HepG2 (cell line): ENCODE results near the gene HINFP. TPM values are rescaled to one million over a fixed set of nuclear protein-coding genes. Genes with fewer than 3 reads are reported as not detected.

Experiments used
- CERS6 ChIP-seq: sonication (generic); formaldehyde crosslinking; IDR thresholded peaks from 2 replicates; pipeline ENCODE4 v1.5.0; 2020; ENCODE audit warnings: missing genetic modification reagents
- FOXA3 ChIP-seq: IDR thresholded peaks from 2 replicates; pipeline ENCODE4 v1.6.1; 2016; ENCODE audit warnings: missing genetic modification reagents, missing compliant biosample characterization
- GFI1 ChIP-seq: sonication (generic); formaldehyde crosslinking; IDR thresholded peaks from 2 replicates; pipeline ENCODE4 v1.5.0; 2020; ENCODE audit warnings: missing genetic modification reagents, mild to moderate bottlenecking, borderline replicate concordance
- HDAC6 ChIP-seq: fragments of 200-600 bp; sonication (generic); IDR thresholded peaks from 2 replicates; pipeline ENCODE4 v1.7.0; 2017; ENCODE audit warnings: mild to moderate bottlenecking, antibody characterized with exemption, low read length, low read depth
- HNF4A ChIP-seq: sonication (generic); formaldehyde crosslinking; IDR thresholded peaks from 2 replicates; pipeline ENCODE4 v1.4.0; 2020; ENCODE audit warnings: missing genetic modification reagents
- HOXA5 ChIP-seq: sonication (generic); formaldehyde crosslinking; IDR thresholded peaks from 2 replicates; pipeline ENCODE4 v1.4.0; 2020; ENCODE audit warnings: missing genetic modification reagents
- KDM3A ChIP-seq: IDR thresholded peaks from 2 replicates; pipeline ENCODE4 v1.6.1; 2018; ENCODE audit warnings: low read depth, missing compliant biosample characterization
- KDM4B ChIP-seq: sonication (generic); formaldehyde crosslinking; IDR thresholded peaks from 2 replicates; pipeline ENCODE4 v1.4.0; 2020; ENCODE audit warnings: missing genetic modification reagents
- MTA1 ChIP-seq: sonication (generic); formaldehyde crosslinking; IDR thresholded peaks from 2 replicates; pipeline ENCODE4 v1.4.0; 2020; ENCODE audit warnings: missing genetic modification reagents, mild to moderate bottlenecking, borderline replicate concordance
- NR2C2 ChIP-seq: sonication (generic); formaldehyde crosslinking; IDR thresholded peaks from 2 replicates; pipeline ENCODE4 v1.4.0; 2020; ENCODE audit warnings: missing genetic modification reagents, mild to moderate bottlenecking, moderate library complexity, borderline replicate concordance
- POLR2AphosphoS5 ChIP-seq: IDR thresholded peaks from 2 replicates; pipeline ENCODE4 v1.6.1; 2012; ENCODE audit warnings: low read depth, low read length
- POLR2G ChIP-seq: fragments of 200-400 bp; formaldehyde crosslinking; IDR thresholded peaks from 2 replicates; pipeline ENCODE4 v1.6.1; 2018; ENCODE audit warnings: mild to moderate bottlenecking, low read depth, low read length, moderate library complexity
- RFXAP ChIP-seq: sonication (generic); formaldehyde crosslinking; IDR thresholded peaks from 2 replicates; pipeline ENCODE4 v1.4.0; 2020; ENCODE audit warnings: missing genetic modification reagents, borderline replicate concordance
- SAP130 ChIP-seq: IDR thresholded peaks from 2 replicates; pipeline ENCODE4 v1.6.1; 2016; ENCODE audit warnings: low read depth
- SRSF1 ChIP-seq: fragments of 200-400 bp; formaldehyde crosslinking; optimal IDR thresholded peaks from 2 replicates; pipeline ENCODE3; 2017; ENCODE audit warnings: mild to moderate bottlenecking, low read depth, low read length, moderate library complexity
- SRSF4 ChIP-seq: fragments of 200-400 bp; formaldehyde crosslinking; IDR thresholded peaks from one replicate; pipeline ENCODE4 v1.6.1; 2018; ENCODE audit warnings: mild to moderate bottlenecking, low read depth, low read length, moderate library complexity; ENCODE audit not compliant: poor library complexity, severe bottlenecking
- TAF1 ChIP-seq: sonication (generic); formaldehyde crosslinking; IDR thresholded peaks from 2 replicates; pipeline ENCODE4 v1.4.0; 2020; ENCODE audit warnings: missing genetic modification reagents
- TBP ChIP-seq: sonication (generic); formaldehyde crosslinking; IDR thresholded peaks from 2 replicates; pipeline ENCODE4 v1.5.0; 2020; ENCODE audit warnings: missing genetic modification reagents
- TOE1 ChIP-seq: sonication (generic); formaldehyde crosslinking; IDR thresholded peaks from 2 replicates; pipeline ENCODE4 v1.4.0; 2020; ENCODE audit warnings: mild to moderate bottlenecking, missing genetic modification reagents
- XRCC5 ChIP-seq: fragments of 200-400 bp; formaldehyde crosslinking; optimal IDR thresholded peaks from 2 replicates; pipeline ENCODE3; 2017; ENCODE audit warnings: mild to moderate bottlenecking, low read length
- ZNF280D ChIP-seq: sonication (generic); formaldehyde crosslinking; IDR thresholded peaks from 2 replicates; pipeline ENCODE4 v1.5.1; 2020; ENCODE audit warnings: mild to moderate bottlenecking, missing genetic modification reagents
- ZNF326 ChIP-seq: sonication (generic); formaldehyde crosslinking; IDR thresholded peaks from 2 replicates; pipeline ENCODE4 v1.4.0; 2020; ENCODE audit warnings: missing genetic modification reagents, borderline replicate concordance
- ZNF446 ChIP-seq: sonication (generic); formaldehyde crosslinking; IDR thresholded peaks from 2 replicates; pipeline ENCODE4 v1.5.0; 2020; ENCODE audit warnings: mild to moderate bottlenecking, missing genetic modification reagents
- ZNF615 ChIP-seq: sonication (generic); formaldehyde crosslinking; IDR thresholded peaks from 2 replicates; pipeline ENCODE4 v1.5.0; 2020; ENCODE audit warnings: mild to moderate bottlenecking, missing genetic modification reagents, borderline replicate concordance
- ZNF777 ChIP-seq: sonication (generic); formaldehyde crosslinking; IDR thresholded peaks from 2 replicates; pipeline ENCODE4 v1.4.0; 2020; ENCODE audit warnings: missing genetic modification reagents
- ZSCAN12 ChIP-seq: sonication (generic); formaldehyde crosslinking; IDR thresholded peaks from 2 replicates; pipeline ENCODE4 v1.9.0; 2021; ENCODE audit warnings: mild to moderate bottlenecking, missing genetic modification reagents
- polyA plus RNA-seq, 8 experiments: library from polyadenylated mRNA; depleted of rRNA in 3 of 8; stranded (reverse) in 7 of 8; unstranded in 1 of 8; fragments of >200 nt; fragmentation: Illumina TruSeq in 4 of 8; extraction: Trizol in 4 of 8; gene quantifications; 2 replicates each; pipeline versions ENCODE4 v1.2.1 to v1.2.3, GENCODE V29; 2011 to 2016; ENCODE audit warnings: low read depth in 4 of 8, missing spikeins in 1 of 8, mixed read lengths in 1 of 8; ENCODE audit not compliant: insufficient read depth in 1 of 8
- total RNA-seq, 5 experiments: library from RNA; depleted of rRNA; stranded (reverse); fragments of >200 nt; fragmentation: Illumina TruSeq; extraction: Trizol; gene quantifications; 2 replicates each; pipeline ENCODE4 v1.2.3, GENCODE V29; 2016; ENCODE audit warnings: low read depth in 1 of 5
- TF ChIP-seq, protein P1 (sequence below): sonication (generic); formaldehyde crosslinking; IDR thresholded peaks from 2 replicates; pipeline ENCODE4 v1.8.0; 2022; ENCODE audit warnings: missing genetic modification reagents, mild to moderate bottlenecking, inconsistent platforms, borderline replicate concordance

HINFP gene
- total and polyA plus RNA-seq, 2 of the 13 experiments (the other 11 are each of a cell fraction or from before 2014, with no cell fraction given) = 15.1 to 21.4 TPM

DNA sequence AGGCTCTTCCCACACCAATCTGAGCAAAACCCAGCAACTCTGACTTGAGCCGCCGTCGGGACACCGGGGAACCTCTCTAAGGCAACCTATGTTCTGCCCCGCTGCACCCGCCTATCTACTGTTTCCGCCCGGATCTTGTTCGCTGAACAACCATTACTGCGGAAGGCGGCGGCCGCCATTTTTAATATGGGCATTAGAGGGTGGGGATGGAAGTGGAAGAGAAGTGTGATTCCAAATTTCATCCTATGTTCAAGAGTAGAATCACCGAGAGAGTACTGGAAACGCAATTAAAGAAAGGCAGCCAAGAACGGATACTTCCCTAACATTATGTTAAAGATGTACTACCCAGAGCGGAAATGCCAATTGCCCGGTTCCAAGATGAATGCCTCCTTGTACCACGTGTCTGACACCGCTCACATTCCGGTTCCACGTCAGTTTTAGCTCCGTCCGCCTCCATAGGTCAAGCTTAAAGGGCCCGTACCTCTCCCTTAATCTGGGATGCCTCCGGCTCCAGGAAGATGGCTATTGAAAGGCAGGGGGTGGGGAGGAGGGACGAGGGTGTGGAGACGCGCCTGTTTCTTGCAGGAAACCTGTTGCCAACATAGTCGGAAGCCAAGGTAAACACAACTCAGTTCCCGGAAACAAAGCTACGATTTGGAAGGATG, 19.5 kb upstream of the HINFP start, which contains the start of gene DPAGT1 (continued):
- TF ChIP-seq, protein P1, sequence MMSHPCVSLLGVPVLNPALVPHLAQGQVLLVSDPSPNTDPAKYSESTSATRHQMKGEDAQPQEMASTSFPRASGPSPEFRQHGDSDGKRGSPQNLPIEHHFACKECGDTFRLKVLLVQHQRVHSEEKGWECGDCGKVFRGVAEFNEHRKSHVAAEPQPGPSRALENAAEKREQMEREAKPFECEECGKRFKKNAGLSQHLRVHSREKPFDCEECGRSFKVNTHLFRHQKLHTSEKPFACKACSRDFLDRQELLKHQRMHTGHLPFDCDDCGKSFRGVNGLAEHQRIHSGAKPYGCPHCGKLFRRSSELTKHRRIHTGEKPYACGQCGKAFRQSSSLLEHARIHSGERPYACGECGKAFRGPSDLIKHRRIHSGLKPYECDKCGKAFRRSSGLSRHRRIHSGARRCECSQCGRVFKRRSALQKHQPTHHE (CRISPR knock-in tag) = peak; percentile 75; the same call in 1 of the 2 replicates
- TF ChIP-seq GFI1 (CRISPR knock-in tag) (peak; percentile 51; the same call in 1 of the 2 replicates), SRSF1 (no peak), TBP (no peak), HDAC6 (no peak), MTA1 (0 out of 2 replicates have a peak, but pooled peaks have one; percentile 12), KDM4B (CRISPR knock-in tag) (0 out of 2 replicates have a peak, but pooled peaks have one; percentile 12), ZNF446 (CRISPR knock-in tag) (0 out of 2 replicates have a peak, but pooled peaks have one; percentile 18), FOXA3 (CRISPR knock-in tag) (peak; percentile 6; the same call in 1 of the 2 replicates), POLR2AphosphoS5 (peak; percentile 25), ZNF777 (peak; percentile 62; the same call in 1 of the 2 replicates), ZNF615 (CRISPR knock-in tag) (peak; percentile 56; the same call in 1 of the 2 replicates), KDM3A (CRISPR knock-in tag) (0 out of 2 replicates have a peak, but pooled peaks have one; percentile 1), ZNF326 (CRISPR knock-in tag) (no peak), TOE1 (CRISPR knock-in tag) (no peak), POLR2G (peak; percentile 43; the same call in 1 of the 2 replicates), HOXA5 (CRISPR knock-in tag) (0 out of 2 replicates have a peak, but pooled peaks have one; percentile 48), SRSF4 (no peak), CERS6 (CRISPR knock-in tag) (no peak), HNF4A (CRISPR knock-in tag) (no peak), NR2C2 (peak; percentile 93), ZNF280D (CRISPR knock-in tag) (no peak), RFXAP (CRISPR knock-in tag) (peak; percentile 47; the same call in 1 of the 2 replicates), TAF1 (CRISPR knock-in tag) (no peak; the same call in none of the 2 replicates), SAP130 (CRISPR knock-in tag) (peak; percentile 82), XRCC5 (peak; percentile 52), ZSCAN12 (CRISPR knock-in tag) (no peak)
